HG03457 (cell line): ENCODE data around the gene MYH13.

Experiments
- ATAC-seq: cut with Tn5 transposase; IDR thresholded peaks from one replicate; pipeline ENCODE4 v1.9.1; 2021; ENCODE audit warnings: moderate number of reproducible peaks; ENCODE audit not compliant: unreplicated experiment

Gene MYH13

GRCh38 chr17:10349403-10349802, 23.4 kb downstream of the MYH13 start:
- no peak for ATAC-seq

GRCh38 chr17:10344816-10345215, 28.0 kb downstream of the MYH13 start:
- no peak for ATAC-seq

GRCh38 chr17:10339051-10339450, 33.8 kb downstream of the MYH13 start:
- ATAC-seq: no peak

DNA sequence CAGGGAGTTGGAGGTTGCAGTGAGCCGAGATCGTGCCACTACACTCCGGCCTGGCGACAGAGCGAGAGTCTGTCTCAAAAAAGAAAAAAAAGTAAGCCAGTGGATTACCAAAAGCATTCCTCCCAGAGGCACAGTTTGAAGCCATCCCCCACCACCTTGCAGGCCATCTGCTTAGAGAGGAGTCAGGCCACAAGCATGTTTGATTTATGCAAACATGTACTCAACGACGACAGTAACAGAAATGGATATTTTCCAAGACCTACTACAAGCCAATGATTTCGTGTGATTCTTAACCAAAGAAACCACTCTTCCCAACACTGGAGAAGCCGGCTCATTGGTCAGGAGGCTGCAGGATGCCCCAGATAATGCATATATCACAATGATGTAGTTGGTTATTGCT, 34.8 kb downstream of the MYH13 start:
- ATAC-seq: no peak

DNA sequence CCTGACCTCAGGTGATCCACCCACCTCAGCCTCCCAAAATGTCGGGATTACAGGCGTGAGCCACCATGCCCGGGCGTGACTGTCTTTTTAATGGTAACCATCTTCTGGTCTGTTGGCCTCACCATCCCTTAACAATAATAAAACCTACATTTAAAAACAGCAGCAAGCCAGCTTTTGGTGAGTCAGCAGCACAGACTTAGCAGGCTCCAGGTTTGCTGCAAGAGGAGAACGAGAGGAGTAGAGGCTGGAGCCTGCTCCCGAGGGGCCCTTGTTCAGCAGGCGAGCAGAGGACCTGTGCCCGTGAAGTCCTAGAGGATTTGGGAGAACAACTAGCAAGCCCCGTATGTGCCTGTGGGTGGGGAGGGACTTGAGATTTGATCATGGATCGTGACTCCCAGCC, 35.7 kb downstream of the MYH13 start:
- no peak for ATAC-seq

DNA sequence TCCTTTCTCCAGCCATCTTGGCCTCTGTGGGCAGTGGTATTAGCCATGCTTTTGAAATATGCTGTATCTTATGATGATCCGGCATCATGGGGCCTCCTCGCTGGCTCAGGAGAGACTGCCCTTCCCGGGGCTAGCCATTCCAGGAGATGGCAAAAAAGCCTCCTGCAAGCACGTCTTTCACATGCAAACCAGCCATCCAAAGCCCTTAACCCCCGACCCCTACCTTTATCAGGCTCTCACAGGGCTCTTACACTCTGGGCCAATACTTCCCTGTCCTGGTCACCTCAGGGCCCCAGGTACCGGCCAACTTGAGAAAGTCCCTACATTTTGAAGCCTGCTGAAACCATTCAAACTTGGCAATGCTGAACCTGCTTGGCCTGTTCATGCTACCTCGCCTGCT, 36.4 kb downstream of the MYH13 start:
- ATAC-seq: no peak

DNA sequence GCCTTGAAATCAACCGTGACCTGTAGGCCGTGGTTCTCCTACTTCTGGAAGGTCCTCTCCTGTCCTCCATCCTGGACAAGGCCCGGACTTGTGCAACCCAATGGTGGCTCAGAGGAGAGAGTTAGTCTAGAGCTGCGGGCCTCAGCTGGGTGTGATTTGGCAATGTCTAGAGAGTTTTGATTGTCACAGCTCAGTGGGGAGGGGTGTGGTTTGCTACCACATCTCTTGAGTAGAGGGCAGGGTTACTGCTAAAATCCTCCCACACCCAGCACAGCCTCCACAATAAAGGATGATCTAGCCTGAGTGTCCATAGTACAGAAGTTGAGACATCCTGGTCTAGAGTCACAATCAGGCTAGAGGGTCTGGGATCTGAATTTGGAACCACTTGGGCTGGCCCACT, 40.3 kb downstream of the MYH13 start:
- no peak for ATAC-seq

DNA sequence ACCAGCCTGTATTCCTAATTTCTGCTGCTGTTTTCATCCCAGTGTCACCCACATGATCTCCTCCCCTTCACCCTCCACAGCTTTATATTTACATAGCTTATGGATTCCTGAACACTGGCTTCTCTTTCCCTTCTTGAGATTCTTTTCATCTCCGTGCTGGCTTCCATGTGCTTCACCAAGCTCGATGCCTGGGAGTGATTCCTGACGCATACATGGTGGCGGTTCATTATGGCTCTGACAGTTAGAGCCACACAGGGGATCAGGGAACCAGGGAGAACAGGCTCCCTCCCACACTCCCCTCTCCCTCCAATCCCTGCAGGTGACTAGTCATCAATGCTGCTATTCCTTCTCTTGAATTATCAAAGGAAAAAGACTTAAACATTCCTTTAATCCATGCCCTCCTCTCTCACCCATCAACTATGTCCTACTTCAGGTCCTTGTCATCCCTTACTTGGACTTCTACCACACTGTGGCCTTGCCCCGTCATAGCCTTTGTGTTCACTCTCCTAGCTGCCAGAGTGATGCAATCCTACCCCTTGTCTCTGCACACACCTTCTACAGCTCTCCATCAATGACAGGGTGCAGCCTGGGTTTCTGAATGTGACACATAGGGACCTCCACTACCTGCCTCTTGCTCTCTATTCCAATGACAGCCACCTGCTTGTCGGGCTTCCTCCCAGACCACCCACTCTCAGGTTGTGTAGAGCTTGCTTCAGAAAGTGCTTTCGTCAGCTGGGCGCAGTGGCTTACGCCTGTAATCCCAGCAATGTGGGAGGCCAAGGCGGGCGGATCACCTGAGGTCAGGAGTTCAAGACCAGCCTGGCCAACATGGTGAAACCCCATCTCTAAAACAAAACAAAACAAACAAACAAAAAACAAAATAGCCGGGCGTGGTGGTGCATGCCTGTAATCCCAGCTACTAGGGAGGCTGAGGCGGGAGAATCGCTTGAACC, 43.6 kb downstream of the MYH13 start:
- ATAC-seq: no peak

GRCh38 chr17:10328206-10328605, 44.6 kb downstream of the MYH13 start:
- no peak for ATAC-seq

DNA sequence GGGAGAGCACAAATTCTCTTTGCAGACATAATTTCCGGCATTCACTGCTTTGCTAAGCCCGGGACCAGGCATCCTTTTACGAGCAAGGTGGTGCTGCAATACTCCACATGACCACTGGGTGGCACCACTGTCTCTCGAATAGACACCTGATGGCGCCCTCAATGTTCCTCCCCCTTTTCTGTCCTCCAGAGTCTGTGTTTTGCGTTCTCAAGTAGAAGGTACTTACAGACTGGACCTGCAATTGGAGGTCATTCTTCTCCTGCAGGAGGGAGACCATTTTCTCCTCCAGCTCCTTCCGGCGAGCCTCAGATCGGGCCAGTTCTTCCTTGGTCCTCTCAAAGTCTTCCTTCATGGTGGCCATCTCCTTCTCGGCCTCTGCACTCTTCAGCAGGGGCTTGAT, 45.2 kb downstream of the MYH13 start:
- ATAC-seq: no peak

- no peak for ATAC-seq
Measured at GRCh38 chr17:10325031-10325695, 47.6 kb downstream of the MYH13 start.

DNA sequence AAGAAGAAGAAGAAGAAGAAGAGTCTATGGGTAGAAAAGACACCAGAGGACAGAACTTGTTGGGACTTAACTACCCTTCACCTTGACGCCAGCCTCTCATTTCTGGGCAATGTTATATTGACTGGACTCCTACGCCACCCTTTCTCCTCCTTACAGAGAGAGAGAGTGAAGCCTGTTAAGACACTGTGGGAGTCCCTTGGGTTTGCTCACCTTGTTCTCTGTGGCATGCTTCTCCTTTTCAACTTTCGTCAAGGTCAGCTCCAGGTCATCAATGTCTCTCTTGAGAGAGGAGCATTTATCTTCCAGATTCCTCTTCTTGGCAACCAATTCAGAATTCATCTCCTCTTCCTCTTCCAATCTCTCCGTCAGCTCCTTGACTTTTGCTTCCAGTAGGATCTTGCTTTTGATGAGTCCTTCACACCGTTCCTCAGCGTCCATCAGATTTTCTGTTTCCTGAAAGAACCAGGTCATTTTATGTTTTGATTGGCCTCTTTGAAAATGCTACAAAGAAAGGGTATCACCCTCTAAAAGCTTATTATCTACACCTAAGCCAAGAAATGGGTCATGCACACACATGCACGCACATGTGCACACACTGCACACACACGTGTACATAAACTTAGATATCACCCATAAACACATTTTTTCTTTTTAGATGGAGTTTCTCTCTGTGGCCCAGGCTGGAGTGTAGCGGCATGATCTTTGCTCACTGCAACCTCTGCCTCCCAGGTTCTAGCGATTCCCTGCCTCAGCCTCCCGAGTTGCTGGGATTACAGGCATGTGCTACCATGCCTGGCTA, 48.8 kb downstream of the MYH13 start:
- ATAC-seq: no peak

DNA sequence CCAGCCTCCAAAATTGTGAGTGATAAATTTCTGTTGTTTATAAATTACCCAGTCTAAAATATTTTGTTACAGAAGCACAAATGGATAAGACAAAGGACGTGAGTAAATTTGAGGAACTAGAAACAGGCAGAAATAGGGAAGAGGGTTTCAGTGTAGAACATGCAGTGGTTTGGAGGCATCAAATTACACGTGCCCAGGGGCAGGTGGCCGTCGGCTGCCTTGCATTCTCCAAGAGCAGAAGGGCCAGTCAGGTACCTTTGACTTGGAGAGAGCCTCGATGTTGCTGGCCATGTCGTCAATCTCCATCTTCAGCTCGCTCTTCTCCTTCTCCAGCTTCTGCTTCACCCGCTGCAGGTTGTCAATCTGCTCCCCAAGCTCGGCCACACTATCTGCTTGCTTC, 54.3 kb downstream of the MYH13 start:
- ATAC-seq: no peak

- ATAC-seq: no peak
Measured at GRCh38 chr17:10317543-10317834, 55.3 kb downstream of the MYH13 start.

DNA sequence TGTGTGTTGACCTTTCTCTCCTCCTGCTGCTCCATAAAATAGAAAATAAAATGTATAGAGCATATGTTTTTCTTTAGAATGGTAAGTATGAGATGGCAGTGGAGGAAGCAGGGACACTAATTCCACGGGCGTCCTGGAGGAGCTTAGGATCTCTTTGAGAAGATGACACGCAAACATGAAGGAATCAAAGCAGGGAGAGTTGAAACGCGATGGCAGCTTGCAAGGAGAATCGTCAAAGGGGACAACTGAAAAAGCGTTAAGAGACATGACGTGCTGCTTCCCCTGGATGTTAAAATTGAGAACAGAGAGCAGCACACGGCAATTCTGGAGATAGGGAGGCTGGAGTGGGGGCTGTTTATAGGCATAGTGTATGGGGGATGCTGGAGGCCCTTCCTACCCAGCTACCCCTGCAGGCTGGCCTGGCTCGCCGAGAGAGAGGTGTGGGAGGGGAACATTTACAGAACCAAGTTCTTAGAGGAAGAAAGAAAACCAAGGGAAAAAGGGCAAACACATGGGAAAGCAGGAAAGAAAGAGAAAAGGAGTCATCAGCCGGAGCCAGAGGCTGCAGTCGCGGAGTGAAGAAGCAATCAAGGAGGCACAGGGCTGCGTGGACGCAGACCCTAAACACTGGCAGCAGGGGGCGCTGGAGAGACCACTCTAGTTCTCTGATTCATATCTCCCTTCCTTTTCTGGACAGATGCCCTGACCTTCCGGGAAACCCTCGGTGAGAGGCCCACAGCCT, 55.8 kb downstream of the MYH13 start:
- no peak for ATAC-seq

DNA sequence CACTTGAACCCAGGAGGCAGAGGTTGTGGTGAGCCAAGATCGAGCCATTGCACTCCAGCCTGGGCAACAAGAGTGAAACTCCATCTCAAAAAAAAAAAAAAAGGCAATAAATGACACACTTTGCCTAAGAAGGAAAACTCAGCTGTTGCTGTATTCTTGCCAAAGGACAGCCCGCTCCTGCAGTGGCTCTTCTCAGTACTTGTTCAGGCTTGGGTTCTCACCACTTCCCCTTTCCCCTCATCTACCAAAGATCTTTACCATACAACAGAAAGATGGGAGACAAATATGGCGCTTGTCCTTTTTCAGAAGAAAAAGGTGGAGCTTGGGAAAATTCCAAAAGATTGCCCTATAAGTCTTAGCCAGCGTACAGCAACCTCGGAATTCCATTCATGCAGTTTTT, 58.5 kb downstream of the MYH13 start:
- no peak for ATAC-seq

DNA sequence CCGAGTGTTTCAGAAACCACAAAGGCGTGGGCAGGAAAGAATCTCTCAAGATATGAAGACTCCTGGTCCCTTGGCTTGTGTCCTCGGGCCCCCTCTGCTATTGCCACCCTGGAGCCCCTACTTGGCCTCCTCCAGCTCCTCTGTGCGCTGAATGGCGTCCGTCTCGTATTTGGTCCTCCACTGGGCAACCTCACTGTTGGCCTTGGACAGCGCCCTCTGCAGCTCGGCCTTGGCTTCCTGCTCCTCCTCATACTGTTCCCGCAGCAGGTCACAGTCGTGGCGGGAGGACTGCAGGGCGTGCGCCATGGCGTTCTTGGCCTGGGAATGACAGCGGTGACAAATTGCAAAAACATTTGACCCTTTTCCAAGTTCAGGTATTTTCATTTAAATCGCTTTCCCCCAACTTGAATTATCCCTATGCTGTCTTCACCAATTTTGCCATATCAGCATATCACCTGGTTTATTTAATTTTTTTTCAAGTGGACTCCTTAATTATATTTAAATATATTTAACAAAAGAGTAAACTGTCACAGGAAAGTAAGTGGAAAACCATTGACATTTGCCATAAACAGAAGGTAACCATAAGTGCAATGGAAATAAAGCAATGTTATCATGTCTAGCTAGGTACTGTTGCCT, 59.7 kb downstream of the MYH13 start:
- ATAC-seq: no peak

DNA sequence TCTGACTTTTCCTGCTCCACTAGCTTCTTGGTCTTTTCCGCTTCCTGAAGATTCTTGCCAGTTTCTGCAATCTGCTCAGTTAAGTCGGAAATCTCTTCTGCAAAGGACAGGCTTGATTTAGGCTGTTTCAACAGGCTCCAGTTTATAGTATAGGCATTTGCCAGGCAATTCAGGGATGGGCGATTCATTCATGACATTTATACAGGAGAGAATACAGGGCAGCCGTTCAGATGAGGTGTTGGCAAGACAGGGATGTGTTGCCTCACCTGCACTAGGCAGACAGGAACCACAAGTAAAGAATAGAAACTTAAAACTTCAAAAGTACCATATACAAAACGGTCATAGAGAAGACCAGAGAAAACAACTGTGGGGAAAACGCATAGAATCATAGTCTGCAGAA, 61.7 kb downstream of the MYH13 start:
- ATAC-seq: no peak

- no peak for ATAC-seq
Measured at GRCh38 chr17:10309003-10309974, 63.5 kb downstream of the MYH13 start.
